Right lung (tissue), 5 donors: Measurements from ENCODE around the gene ADSL. TPM values are rescaled to one million over a fixed set of nuclear protein-coding genes. Genes with fewer than 3 reads are reported as not detected.

Experiments
- DNase-seq, 2 donors: peaks; one replicate each; pipeline ENCODE4 v3.0.0-alpha.2; 2013
- polyA plus RNA-seq, 5 donors: library from polyadenylated mRNA; unstranded; fragments of 120-200 nt; gene quantifications; one replicate each; pipeline versions ENCODE4 v1.2.1 to v1.2.3, GENCODE V29; 2013; ENCODE audit warnings: inconsistent platforms in 1 of 5, low replicate concordance in 1 of 5; ENCODE audit not compliant: insufficient read length in 5 of 5, insufficient read depth in 1 of 5

The ADSL gene
- polyA plus RNA-seq, 5 donors: 94.3 to 114 (median 99.8) TPM

DNA sequence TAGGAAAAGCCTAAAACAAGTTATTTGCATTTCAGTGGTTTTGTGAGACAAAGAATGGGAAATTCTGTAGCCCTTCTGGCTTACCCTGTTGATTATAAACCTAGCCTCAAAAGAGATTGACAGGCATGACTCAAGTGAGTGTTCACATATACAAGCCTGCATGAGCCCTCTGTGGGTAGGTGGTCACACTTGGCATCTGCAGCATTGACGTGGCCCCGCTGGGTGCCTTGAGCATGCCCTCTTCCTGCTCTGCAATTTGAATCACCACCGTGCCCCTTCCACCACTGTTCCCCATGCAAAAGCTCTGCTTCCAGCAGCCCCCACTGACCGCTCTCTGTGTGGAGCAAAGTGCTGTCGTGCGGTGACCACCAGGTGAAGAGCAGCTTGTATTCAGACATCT, 21.0 kb upstream of the ADSL start:
- DNase-seq: no peak

GRCh38 chr22:40326905-40327735, 19.2 kb upstream of the ADSL start:
- peak in 1 of 2 donors; percentile 30 for DNase-seq

GRCh38 chr22:40328546-40329456, 17.5 kb upstream of the ADSL start:
- no peak for DNase-seq

GRCh38 chr22:40329466-40329865, 16.8 kb upstream of the ADSL start:
- no peak for DNase-seq

GRCh38 chr22:40330086-40330485, 16.2 kb upstream of the ADSL start:
- no peak for DNase-seq

DNA sequence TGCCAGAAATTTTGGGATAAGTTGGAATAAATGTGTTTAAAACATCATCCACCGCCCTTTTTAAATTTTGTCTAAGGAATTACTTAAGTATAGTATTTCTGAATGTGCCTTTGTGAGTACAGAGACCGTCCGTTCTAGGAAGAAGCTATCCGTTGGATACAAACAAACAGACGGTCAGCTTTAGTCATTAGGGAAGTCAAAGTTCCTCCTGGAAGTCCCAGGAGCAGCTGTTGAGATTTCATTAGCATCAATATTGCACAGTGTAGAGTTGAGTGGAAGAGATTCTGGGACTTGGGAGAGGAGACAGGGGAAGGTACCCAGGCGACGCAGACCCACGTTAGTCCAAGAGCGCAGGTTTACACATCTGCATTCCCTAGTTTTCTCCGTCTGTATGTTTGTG, 15.7 kb upstream of the ADSL start:
- DNase-seq: no peak

- no peak for DNase-seq
Measured at GRCh38 chr22:40331706-40332105, 14.6 kb upstream of the ADSL start.

DNA sequence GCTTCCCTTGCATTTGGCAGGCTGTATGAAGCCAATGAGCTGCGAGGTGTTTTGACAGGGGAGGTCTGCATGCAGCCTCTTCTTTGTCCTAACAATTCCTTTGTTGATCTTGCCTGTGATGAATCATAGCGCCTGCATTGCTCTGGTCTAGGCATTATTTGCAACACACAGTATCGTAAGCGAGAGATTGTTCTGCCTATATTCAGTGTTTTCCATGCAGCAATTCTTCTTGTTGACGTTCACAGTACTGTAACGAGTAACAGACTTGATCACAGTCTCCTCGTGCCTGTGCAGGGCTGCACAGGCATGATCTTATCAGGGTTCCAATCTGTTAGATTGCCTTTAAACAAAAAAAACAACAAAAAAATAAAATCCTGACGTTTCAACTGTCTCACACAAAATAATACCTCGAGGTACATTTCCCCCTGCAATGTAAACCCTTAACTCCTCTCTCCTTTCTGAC, 13.9 kb upstream of the ADSL start:
- no peak for DNase-seq

DNA sequence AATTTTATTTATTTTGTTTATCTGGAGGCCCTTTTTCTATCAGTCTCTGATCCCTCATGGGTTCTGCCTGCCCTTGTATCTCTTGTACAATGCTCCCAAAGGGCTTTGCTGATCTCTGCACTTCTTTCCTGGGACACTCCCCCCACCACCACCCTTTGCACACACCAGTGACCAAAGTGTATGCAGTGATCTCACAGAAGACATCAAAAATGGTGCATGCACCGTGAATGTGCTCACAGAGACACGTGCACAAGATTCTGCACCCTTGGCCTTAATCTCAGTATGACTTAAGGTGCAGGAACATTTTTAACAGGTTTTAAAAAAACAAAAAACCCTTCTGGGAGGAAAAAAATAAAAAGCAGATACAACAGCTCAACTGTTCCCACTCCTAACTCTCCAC, 12.2 kb upstream of the ADSL start:
- no peak for DNase-seq

GRCh38 chr22:40334899-40335298, 11.4 kb upstream of the ADSL start:
- DNase-seq: no peak

GRCh38 chr22:40335358-40335757, 10.9 kb upstream of the ADSL start:
- DNase-seq: no peak

- DNase-seq: no peak
Measured at GRCh38 chr22:40340044-40340443, 6.3 kb upstream of the ADSL start.

DNA sequence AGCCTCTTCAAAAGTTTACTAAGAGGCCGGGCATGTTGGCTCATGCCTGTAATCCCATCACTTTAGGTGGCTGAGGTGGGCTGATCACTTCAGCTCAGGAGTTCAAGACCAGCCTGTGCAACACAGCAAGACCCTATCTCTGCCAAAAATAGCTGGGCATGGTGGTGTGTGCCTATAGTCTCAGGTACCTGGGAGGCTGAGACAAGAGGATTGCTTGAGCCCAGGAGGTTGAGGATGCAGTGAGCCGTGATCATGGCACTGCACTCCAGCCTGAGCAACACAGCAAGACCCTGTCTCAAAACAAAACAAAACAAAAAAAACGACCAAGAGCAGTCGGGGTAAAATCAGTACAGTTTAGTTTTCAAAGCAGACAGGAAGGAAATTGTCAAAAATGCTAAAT, 4.7 kb upstream of the ADSL start:
- no peak for DNase-seq

DNA sequence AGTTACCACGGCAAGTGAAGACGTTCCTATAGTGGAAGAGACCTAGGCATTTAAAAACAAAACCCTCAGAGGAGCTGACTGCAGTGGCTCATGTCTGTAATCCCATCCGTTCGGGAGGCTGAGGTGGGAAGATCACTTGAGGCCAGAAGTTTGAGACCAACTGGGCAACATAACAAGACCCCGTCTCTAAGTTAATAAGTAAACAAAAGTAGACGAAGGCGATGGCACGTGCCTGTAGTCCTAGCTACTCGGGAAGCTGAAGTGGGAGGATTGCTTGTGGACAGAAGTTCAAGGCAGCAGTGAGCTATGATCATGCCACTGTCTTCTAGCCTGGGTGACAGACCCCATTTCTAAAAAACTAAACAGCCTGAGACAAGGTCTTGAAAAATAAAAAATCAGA, 3.8 kb upstream of the ADSL start:
- DNase-seq: no peak

GRCh38 chr22:40345271-40345670, 1.0 kb upstream of the ADSL start:
- no peak for DNase-seq

- peak in 1 of 2 donors; percentile 36 for DNase-seq
Measured at GRCh38 chr22:40345815-40346184, 500 bp upstream of the ADSL start.

DNA sequence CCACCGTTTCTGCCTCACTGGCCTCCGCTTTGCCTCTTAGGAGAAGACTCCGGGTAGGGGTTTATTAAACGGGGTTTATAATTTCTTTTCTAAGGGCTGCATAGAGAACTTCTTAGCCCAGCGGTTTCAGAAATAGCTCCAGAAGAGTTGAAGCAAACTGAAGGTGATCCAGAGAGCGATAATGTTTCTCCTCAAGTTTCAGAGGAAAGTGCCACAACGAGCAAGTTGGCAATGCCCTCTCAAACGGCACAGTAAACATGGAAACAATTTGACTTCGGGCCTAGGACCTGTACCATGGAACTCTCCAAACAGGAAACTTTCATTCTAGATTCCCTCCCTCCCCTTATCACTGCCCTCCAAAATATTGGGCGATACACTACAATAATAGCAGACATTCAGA, 1.0 kb downstream of the ADSL start:
- no peak for DNase-seq

GRCh38 chr22:40348025-40348658, 1.8 kb downstream of the ADSL start:
- peak in 1 of 2 donors; percentile 43 for DNase-seq

GRCh38 chr22:40352763-40353162, 6.5 kb downstream of the ADSL start:
- DNase-seq: no peak

DNA sequence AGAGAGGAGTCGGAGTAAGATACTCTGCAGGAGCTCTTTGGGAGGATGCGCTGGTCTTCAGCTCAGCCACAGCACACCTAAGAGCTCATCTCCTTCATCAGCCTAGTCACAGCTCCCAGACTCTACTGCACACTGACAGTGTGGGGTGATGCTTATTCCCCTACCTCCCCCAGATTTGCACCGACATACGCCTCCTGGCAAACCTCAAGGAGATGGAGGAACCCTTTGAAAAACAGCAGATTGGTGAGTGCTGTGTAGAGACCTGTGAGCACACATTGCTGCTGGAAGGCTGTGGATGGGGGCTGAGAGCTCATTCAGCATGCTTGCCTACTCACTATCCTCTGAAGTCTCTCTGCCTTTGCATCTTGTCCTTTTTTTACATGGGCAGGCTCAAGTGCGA, 14.8 kb downstream of the ADSL start:
- DNase-seq: no peak

GRCh38 chr22:40363059-40363458, 16.8 kb downstream of the ADSL start:
- no peak for DNase-seq

DNA sequence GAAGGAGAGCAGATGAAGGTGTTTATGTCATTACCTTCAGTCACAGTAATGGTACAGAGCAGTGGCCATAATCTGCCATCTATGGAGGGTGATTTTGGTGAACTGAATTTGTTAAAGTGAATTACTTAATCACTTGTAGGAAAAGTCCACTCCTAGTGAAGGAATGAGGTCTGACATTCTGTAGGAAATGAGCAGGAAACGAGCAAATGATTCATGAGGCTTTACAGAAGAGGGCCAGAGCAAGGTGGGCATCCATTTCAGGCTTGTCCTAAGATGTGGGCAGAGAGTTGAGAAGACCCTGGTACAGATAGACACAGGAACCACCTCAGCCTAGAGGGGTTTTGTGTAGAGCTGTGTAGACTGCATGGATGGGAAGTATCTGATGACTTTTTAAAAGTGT, 18.1 kb downstream of the ADSL start:
- DNase-seq: no peak
